ENCODE data around the gene CMYA5.

Gene CMYA5

GRCh38 chr5:79707535-79707934 lies 17.9 kb downstream of the CMYA5 start:
- Histone ChIP-seq H3K79me2 (ENCODE audit: control insufficient read depth, low read length) (no peaks in the 10 kb centered on the region), H3K4me1 (ENCODE audit: control insufficient read depth, low read length) (peaks cover 5% of the 10 kb centered on the region), H3F3A (ENCODE audit: control insufficient read depth, insufficient read depth) (no peaks in the 10 kb centered on the region), H3K27ac (ENCODE audit: low read depth, low read length) (no peak overlapping the region), H3K9me2 (replicated peaks; ENCODE audit: control insufficient read depth, low read length) (no peaks in the 10 kb centered on the region), H3K9me3 (ENCODE audit: control insufficient read depth, insufficient read depth, low read length) (no peaks in the 10 kb centered on the region), H3K4me2 (ENCODE audit: low read length) (peak overlapping the region; percentile 8; the same call in 1 of the 2 replicates), H4K20me1 (ENCODE audit: control insufficient read depth, insufficient read depth, low read depth, low read length) (no peaks in the 10 kb centered on the region), H3K36me3 (ENCODE audit: control insufficient read depth, low read length) (no peaks in the 10 kb centered on the region), H3K27me3 (ENCODE audit: control insufficient read depth, low read length) (no peaks in the 10 kb centered on the region), H3K4me3 (ENCODE audit: low read length) (no peak overlapping the region)
- TF ChIP-seq CTCF (IDR thresholded peaks at IDR 0.05; ENCODE audit: low read depth, low read length, poor library complexity, severe bottlenecking) (no peak), EZH2phosphoT487 (IDR thresholded peaks at IDR 0.05; ENCODE audit: borderline replicate concordance, low read length) (no peak)

DNA sequence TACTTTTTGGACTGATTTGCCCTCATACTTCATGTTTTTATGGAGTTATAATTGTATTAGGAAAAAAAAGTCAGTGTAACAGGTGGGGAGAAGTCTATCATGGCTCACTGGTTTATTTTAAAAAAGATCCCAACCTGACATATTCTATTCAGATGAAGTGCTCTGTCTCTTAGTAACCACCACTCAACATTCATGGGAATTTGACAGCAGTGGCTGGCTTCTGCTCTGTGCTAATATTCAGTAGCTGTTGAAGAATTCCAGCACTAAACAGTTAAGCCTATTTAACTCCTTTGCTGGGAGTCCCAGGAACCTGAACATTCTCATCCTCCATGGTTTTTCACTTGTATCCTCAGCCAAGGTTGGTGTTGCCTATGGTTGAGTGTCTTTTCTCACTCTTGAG lies 23.1 kb downstream of the CMYA5 start:
- no peaks in the 10 kb centered on the region for H3K79me2 ChIP-seq (ENCODE audit: control insufficient read depth, low read length)

DNA sequence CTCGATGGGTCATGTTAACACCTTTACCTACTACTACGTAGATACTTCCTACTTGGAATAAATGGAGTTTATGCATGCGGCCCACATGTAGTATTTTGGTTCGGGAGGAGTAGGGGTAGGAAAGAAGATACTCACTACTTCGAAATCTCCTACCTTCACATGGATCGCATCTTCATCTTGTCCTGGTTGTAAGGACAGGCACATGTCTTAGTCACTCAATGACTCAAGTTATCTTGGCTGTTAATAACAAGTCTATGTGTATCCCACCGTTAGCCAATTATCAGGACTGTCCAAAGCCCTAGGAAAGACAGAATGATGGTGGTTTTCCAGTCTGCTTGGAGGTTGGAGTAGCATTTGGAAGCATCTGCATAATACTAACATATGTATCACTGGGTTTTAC lies 24.1 kb downstream of the CMYA5 start:
- no peaks in the 10 kb centered on the region for H4K20me1 ChIP-seq (ENCODE audit: control insufficient read depth, insufficient read depth, low read depth, low read length)

More for the DNA sequence above, 23.1 kb downstream of the CMYA5 start:
- Histone ChIP-seq H3K4me1 (ENCODE audit: control insufficient read depth, low read length) (peaks cover under 1% of the 10 kb centered on the region), H3K9me2 (replicated peaks; ENCODE audit: control insufficient read depth, low read length) (no peaks in the 10 kb centered on the region), H3F3A (ENCODE audit: control insufficient read depth, insufficient read depth) (no peaks in the 10 kb centered on the region), H3K27me3 (ENCODE audit: control insufficient read depth, low read length) (no peaks in the 10 kb centered on the region), H3K4me3 (ENCODE audit: low read length) (no peak overlapping the region), H4K20me1 (ENCODE audit: control insufficient read depth, insufficient read depth, low read depth, low read length) (no peaks in the 10 kb centered on the region), H3K27ac (ENCODE audit: low read depth, low read length) (no peak overlapping the region), H3K4me2 (ENCODE audit: low read length) (no peak overlapping the region), H3K36me3 (ENCODE audit: control insufficient read depth, low read length) (no peaks in the 10 kb centered on the region), H3K9me3 (ENCODE audit: control insufficient read depth, insufficient read depth, low read length) (no peaks in the 10 kb centered on the region)
- TF ChIP-seq CTCF (IDR thresholded peaks at IDR 0.05; ENCODE audit: low read depth, low read length, poor library complexity, severe bottlenecking) (no peak), EZH2phosphoT487 (IDR thresholded peaks at IDR 0.05; ENCODE audit: borderline replicate concordance, low read length) (no peak)

More for the DNA sequence above, 24.1 kb downstream of the CMYA5 start:
- no peaks in the 10 kb centered on the region for H3K9me2 ChIP-seq (replicated peaks; ENCODE audit: control insufficient read depth, low read length)
- no peak overlapping the region for H3K4me2 ChIP-seq (ENCODE audit: low read length)
- no peak for TF ChIP-seq CTCF (IDR thresholded peaks at IDR 0.05; ENCODE audit: low read depth, low read length, poor library complexity, severe bottlenecking)
- TF ChIP-seq EZH2phosphoT487 (IDR thresholded peaks at IDR 0.05; ENCODE audit: borderline replicate concordance, low read length) = no peak
- no peak overlapping the region for H3K4me3 ChIP-seq (ENCODE audit: low read length)
- H3K36me3 ChIP-seq (ENCODE audit: control insufficient read depth, low read length) = no peaks in the 10 kb centered on the region
- H3F3A ChIP-seq (ENCODE audit: control insufficient read depth, insufficient read depth) = no peaks in the 10 kb centered on the region
- no peaks in the 10 kb centered on the region for H3K9me3 ChIP-seq (ENCODE audit: control insufficient read depth, insufficient read depth, low read length)
- no peaks in the 10 kb centered on the region for H3K4me1 ChIP-seq (ENCODE audit: control insufficient read depth, low read length)
- no peaks in the 10 kb centered on the region for H3K27me3 ChIP-seq (ENCODE audit: control insufficient read depth, low read length)
- H3K27ac ChIP-seq (ENCODE audit: low read depth, low read length) = no peak overlapping the region
- H3K79me2 ChIP-seq (ENCODE audit: control insufficient read depth, low read length) = no peaks in the 10 kb centered on the region

Measured in DOHH2 (cell line).